Fibroblast of the aortic adventitia (primary cell): ENCODE results near the gene SLC9A8. TPM values are rescaled to one million over a fixed set of nuclear protein-coding genes. Genes with fewer than 3 reads are reported as not detected.

Experiments
- DNase-seq: peaks from one replicate; pipeline ENCODE4 v3.0.0-alpha.2; 2010; ENCODE audit warnings: low read depth
- H3K4me3 ChIP-seq: 2 replicates; pipeline ENCODE4 v1.5.1; 2011; ENCODE audit warnings: low read depth, mild to moderate bottlenecking, control low read depth, low read length, moderate library complexity
- total RNA-seq: library from RNA; depleted of rRNA; stranded (reverse); fragments of >200 nt; gene quantifications from 2 replicates; pipeline ENCODE4 v1.2.3, GENCODE V29; 2012; ENCODE audit warnings: low replicate concordance
- TF ChIP-seq, protein P1 (sequence below): IDR thresholded peaks from 2 replicates; pipeline ENCODE4 v1.5.1; 2011; ENCODE audit warnings: mild to moderate bottlenecking, low read length, control low read depth, inconsistent platforms; ENCODE audit not compliant: insufficient read depth

Gene SLC9A8, protein sequence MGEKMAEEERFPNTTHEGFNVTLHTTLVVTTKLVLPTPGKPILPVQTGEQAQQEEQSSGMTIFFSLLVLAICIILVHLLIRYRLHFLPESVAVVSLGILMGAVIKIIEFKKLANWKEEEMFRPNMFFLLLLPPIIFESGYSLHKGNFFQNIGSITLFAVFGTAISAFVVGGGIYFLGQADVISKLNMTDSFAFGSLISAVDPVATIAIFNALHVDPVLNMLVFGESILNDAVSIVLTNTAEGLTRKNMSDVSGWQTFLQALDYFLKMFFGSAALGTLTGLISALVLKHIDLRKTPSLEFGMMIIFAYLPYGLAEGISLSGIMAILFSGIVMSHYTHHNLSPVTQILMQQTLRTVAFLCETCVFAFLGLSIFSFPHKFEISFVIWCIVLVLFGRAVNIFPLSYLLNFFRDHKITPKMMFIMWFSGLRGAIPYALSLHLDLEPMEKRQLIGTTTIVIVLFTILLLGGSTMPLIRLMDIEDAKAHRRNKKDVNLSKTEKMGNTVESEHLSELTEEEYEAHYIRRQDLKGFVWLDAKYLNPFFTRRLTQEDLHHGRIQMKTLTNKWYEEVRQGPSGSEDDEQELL
- total RNA-seq: 2.9 and 10.5 TPM in 2 replicates

DNA sequence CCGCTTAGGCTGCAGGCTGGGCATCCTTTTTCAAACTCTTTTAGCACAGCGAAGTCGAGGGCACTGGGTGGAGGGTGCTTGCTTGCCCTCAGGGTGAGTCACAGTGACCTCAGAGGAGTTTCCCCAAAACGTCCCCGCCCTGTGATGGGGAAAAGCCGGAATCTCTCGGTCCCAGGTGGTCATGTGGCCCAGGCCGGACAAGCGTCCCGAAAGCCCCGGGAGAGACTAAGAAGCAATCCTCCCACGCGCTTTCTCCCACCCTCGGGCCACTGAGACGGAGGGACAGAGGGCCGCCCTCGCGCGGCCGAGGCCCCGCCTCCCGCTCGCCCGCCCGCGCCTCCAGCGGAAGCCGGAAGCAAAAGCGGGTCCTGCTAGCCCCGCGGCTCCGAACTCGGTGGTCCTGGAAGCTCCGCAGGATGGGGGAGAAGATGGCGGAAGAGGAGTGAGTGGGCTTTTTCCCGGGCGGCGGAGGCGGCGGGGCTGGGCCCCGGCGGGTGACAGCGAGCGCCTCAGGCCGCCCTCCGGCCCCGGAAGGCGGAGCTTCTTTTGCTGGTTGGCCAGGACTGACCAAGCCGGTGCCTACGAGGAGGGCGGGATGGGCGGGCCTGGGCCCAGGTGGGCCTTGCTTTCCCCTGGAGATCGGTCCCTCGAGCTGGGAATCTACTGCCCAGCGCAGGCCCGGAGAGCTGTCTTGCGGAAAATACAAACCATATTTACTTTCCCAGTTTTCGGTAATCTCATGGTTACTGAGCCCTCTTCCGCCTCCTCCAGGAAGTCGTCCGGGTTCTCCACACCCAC is at the start of gene SLC9A8:
SLC9A8 (plus strand) TSS at position 322 of the 798 bp plus-strand sequence; CDS start at position 417, 95 bp downstream.
- peak within 1 kb of the TSS; percentile 87 for H3K4me3 ChIP-seq
- peak; percentile 84 for DNase-seq
- TF ChIP-seq, protein P1, sequence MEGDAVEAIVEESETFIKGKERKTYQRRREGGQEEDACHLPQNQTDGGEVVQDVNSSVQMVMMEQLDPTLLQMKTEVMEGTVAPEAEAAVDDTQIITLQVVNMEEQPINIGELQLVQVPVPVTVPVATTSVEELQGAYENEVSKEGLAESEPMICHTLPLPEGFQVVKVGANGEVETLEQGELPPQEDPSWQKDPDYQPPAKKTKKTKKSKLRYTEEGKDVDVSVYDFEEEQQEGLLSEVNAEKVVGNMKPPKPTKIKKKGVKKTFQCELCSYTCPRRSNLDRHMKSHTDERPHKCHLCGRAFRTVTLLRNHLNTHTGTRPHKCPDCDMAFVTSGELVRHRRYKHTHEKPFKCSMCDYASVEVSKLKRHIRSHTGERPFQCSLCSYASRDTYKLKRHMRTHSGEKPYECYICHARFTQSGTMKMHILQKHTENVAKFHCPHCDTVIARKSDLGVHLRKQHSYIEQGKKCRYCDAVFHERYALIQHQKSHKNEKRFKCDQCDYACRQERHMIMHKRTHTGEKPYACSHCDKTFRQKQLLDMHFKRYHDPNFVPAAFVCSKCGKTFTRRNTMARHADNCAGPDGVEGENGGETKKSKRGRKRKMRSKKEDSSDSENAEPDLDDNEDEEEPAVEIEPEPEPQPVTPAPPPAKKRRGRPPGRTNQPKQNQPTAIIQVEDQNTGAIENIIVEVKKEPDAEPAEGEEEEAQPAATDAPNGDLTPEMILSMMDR: peak; percentile 48

DNA sequence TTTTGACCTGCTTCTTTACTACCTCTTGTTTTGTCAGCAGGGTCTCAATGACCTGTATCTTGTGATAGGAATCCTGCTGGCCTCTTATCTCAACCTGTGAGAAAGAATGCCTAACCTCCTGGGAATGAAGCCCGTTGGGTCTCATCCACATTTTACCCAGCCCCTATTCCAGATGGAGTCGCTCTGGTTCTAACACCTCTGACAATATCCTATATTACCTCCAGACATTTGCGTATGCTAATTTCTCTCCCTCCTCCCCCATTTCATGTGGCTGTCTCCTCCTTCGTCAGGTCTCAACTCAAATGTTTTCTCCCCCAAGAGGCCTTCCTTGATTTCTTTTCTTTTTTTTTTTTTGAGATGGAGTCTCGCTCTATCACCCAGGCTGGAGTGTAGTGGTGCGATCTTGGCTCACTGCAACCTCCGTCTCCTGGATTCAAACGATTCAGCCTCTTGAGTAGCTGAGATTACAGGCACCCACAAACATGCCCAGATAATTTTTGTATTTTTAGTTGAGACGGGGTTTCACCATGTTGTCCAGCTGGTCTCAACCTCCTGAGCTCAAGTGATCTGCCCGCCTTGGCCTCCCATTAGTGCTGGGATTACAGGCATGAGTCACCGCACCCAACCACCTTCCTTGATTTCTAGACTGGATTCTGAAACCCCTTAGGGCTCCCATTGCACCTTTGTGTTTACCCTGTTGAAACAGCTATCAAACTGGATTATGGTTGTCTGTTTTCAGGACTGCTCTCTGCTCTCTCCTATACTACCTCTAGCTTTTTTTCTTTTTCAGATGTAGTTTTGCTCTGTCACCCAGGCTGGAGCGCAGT is 49.5 kb upstream of the SLC9A8 start:
- TF ChIP-seq, protein P1: no peak
- no peak for DNase-seq
- H3K4me3 ChIP-seq: no peak overlapping the region

- H3K4me3 ChIP-seq: no peak overlapping the region
- no peak for DNase-seq
- TF ChIP-seq, protein P1: no peak
Observed at GRCh38 chr20:49765413-49765736, 47.3 kb upstream of the SLC9A8 start.

- TF ChIP-seq, protein P1: no peak
- peak; percentile 78 for DNase-seq
Observed at GRCh38 chr20:49765846-49766541, 46.6 kb upstream of the SLC9A8 start.

DNA sequence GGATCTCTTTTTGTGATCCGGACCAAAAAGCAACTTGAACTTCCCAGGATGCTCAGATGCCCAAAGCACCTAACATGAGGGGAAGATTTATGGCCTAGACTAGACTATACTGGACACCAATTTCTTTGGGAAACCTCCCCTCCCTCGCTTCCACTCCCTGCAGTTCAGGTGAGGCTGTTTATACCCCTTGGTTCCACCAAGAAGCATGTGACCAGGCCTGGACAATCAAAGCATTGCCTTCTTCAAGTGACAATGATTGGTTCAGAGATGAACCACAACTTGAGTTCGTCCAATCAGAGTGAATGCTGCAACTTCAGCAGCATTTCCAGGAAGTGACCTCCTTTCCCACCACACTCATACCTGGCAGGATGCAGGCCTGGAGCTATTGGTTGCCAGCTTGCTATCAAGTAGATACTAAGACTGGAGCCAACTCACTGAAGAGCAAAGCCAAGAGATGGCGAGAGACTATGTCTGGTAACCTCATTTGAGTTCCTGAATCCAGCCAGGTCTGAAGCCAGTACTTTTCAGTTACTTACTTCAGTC is 45.6 kb upstream of the SLC9A8 start:
- TF ChIP-seq, protein P1: no peak
- no peak overlapping the region for H3K4me3 ChIP-seq
- DNase-seq: peak; percentile 43

More at GRCh38 chr20:49765846-49766541, 46.6 kb upstream of the SLC9A8 start:
- no peak overlapping the region for H3K4me3 ChIP-seq
